ENCODE measurements around the gene TRMT2A.

TRMT2A gene

GRCh38 chr22:20083891-20084546 is 33.0 kb downstream of the TRMT2A start:
- no peak overlapping the region for H3K4me3 ChIP-seq (ENCODE audit: low read length)
- DNase-seq (ENCODE audit: low read depth) = no peak
- TF ChIP-seq CTCF (IDR thresholded peaks at IDR 0.05; ENCODE audit: insufficient read depth, low read depth, low read length, missing control alignments) = no peak

GRCh38 chr22:20083157-20083890 is 33.7 kb downstream of the TRMT2A start:
- no peak overlapping the region for H3K4me3 ChIP-seq (ENCODE audit: low read length)
- TF ChIP-seq CTCF (IDR thresholded peaks at IDR 0.05; ENCODE audit: insufficient read depth, low read depth, low read length, missing control alignments) = no peak
- DNase-seq (ENCODE audit: low read depth) = no peak

- peak overlapping the region; percentile 75 for H3K4me3 ChIP-seq (ENCODE audit: low read length)
- no peak for TF ChIP-seq CTCF (IDR thresholded peaks at IDR 0.05; ENCODE audit: insufficient read depth, low read depth, low read length, missing control alignments)
- DNase-seq (ENCODE audit: low read depth) = peak; percentile 76
Observed at GRCh38 chr22:20080776-20081654, 36.0 kb downstream of the TRMT2A start.

- H3K4me3 ChIP-seq (ENCODE audit: low read length) = peak overlapping the region; percentile 75
- DNase-seq (ENCODE audit: low read depth) = peak; percentile 52
- no peak for TF ChIP-seq CTCF (IDR thresholded peaks at IDR 0.05; ENCODE audit: insufficient read depth, low read depth, low read length, missing control alignments)
Observed at GRCh38 chr22:20080445-20080775, 36.6 kb downstream of the TRMT2A start.

GRCh38 chr22:20079745-20080444 is 37.1 kb downstream of the TRMT2A start, which contains the start of gene DGCR8:
Gene DGCR8 (plus strand): TSS chr22:20080241. CDS start chr22:20085964, 5,723 bp downstream.
- DNase-seq (ENCODE audit: low read depth) = peak; percentile 94
- TF ChIP-seq CTCF (IDR thresholded peaks at IDR 0.05; ENCODE audit: insufficient read depth, low read depth, low read length, missing control alignments) = no peak
- peak within 1 kb of the TSS; percentile 75 for H3K4me3 ChIP-seq (ENCODE audit: low read length)

- DNase-seq (ENCODE audit: low read depth) = no peak
- H3K4me3 ChIP-seq (ENCODE audit: low read length) = no peak overlapping the region
- no peak for TF ChIP-seq CTCF (IDR thresholded peaks at IDR 0.05; ENCODE audit: insufficient read depth, low read depth, low read length, missing control alignments)
Observed at GRCh38 chr22:20076627-20077172, 40.3 kb downstream of the TRMT2A start.
